NCI-H1436 (cell line): ENCODE data around the gene SOD2.
A peak's percentile ranks its signal among the peaks of the same experiment; 100 is the strongest.
"Not testable (repeated sequence)": the region's sequence is repeated elsewhere in the genome, so short reads cannot be mapped to it uniquely, and the experiment has no call there.

Source experiments
- DNase-seq: peaks from one replicate; lab custom pipeline; 2025; lab: John Stamatoyannopoulos, UW

Gene SOD2

GRCh38 chr6:159682810-159683209 is 10.2 kb downstream of the SOD2 start:
- DNase-seq = no peak

- DNase-seq = no peak
These were observed 10.7 kb downstream of the SOD2 start for GRCh38 chr6:159682295-159682694.

GRCh38 chr6:159681191-159681880 is 11.7 kb downstream of the SOD2 start:
- DNase-seq = no peak

GRCh38 chr6:159680104-159680503 is 12.9 kb downstream of the SOD2 start:
- no peak for DNase-seq

GRCh38 chr6:159679091-159680077 is 13.7 kb downstream of the SOD2 start:
- DNase-seq = no peak

GRCh38 chr6:159678574-159678973 is 14.5 kb downstream of the SOD2 start:
- no peak for DNase-seq

GRCh38 chr6:159677506-159678165 is 15.4 kb downstream of the SOD2 start:
- no peak for DNase-seq

GRCh38 chr6:159676890-159677505 is 16.0 kb downstream of the SOD2 start:
- DNase-seq = no peak

GRCh38 chr6:159676236-159676635 is 16.8 kb downstream of the SOD2 start:
- DNase-seq = not testable (repeated sequence)

- no peak for DNase-seq
These were observed 27.0 kb downstream of the SOD2 start for GRCh38 chr6:159665868-159666635.

GRCh38 chr6:159663368-159663889 is 29.6 kb downstream of the SOD2 start:
- not testable (repeated sequence) for DNase-seq

- not testable (repeated sequence) for DNase-seq
These were observed 31.1 kb downstream of the SOD2 start for GRCh38 chr6:159661977-159662376.

- DNase-seq = no peak
These were observed 37.5 kb downstream of the SOD2 start for GRCh38 chr6:159655409-159655988.

GRCh38 chr6:159654483-159655098 is 38.5 kb downstream of the SOD2 start:
- peak; percentile 61 for DNase-seq

- DNase-seq = no peak
These were observed 42.7 kb downstream of the SOD2 start for GRCh38 chr6:159650314-159650713.

- DNase-seq = no peak
These were observed 43.6 kb downstream of the SOD2 start for GRCh38 chr6:159649441-159649840.

GRCh38 chr6:159646733-159647132 is 46.3 kb downstream of the SOD2 start:
- DNase-seq = no peak

GRCh38 chr6:159646116-159646515 is 46.9 kb downstream of the SOD2 start:
- no peak for DNase-seq

- DNase-seq = no peak
These were observed 47.4 kb downstream of the SOD2 start for GRCh38 chr6:159645640-159646039.
